ENCODE data around the gene ANKRD29. TPM values are rescaled to one million over a fixed set of nuclear protein-coding genes. Genes with fewer than 3 reads are reported as not detected.

Gene ANKRD29
- total and polyA plus RNA-seq, 12 donors, result 5.3 to 24.9 (median 9.7) TPM

GRCh38 chr18:23701017-23701416 lies 38.3 kb upstream of the ANKRD29 start:
- Histone ChIP-seq H3K4me3 (no peak overlapping the region), H3K9me3 (replicated peaks in 1 of 3) (no peaks in the 10 kb centered on the region), H3K4me1 (replicated peaks in 1 of 2) (no peaks in the 10 kb centered on the region), H3K27me3 (no peaks in the 10 kb centered on the region), H3K36me3 (replicated peaks in 1 of 2) (no peaks in the 10 kb centered on the region), H3K27ac (no peak overlapping the region)
- TF ChIP-seq, protein P1, sequence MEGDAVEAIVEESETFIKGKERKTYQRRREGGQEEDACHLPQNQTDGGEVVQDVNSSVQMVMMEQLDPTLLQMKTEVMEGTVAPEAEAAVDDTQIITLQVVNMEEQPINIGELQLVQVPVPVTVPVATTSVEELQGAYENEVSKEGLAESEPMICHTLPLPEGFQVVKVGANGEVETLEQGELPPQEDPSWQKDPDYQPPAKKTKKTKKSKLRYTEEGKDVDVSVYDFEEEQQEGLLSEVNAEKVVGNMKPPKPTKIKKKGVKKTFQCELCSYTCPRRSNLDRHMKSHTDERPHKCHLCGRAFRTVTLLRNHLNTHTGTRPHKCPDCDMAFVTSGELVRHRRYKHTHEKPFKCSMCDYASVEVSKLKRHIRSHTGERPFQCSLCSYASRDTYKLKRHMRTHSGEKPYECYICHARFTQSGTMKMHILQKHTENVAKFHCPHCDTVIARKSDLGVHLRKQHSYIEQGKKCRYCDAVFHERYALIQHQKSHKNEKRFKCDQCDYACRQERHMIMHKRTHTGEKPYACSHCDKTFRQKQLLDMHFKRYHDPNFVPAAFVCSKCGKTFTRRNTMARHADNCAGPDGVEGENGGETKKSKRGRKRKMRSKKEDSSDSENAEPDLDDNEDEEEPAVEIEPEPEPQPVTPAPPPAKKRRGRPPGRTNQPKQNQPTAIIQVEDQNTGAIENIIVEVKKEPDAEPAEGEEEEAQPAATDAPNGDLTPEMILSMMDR (IDR thresholded peaks at IDR 0.05), result no peak
- TF ChIP-seq POLR2A (IDR thresholded peaks at IDR 0.05), result no peak
- WGBS, 4 donors, result 49 to 71% (median 56%) methylated on average over 2 of the region's 2 CpGs
- intact Hi-C loops (cut with DNase I), result loop anchor here (5.0 to 10.0 kb wide), 2 partner anchors 79 to 186 kb away; no protein-coding TSS in a partner anchor
- no peak for DNase-seq

- no peak for DNase-seq
- no peak for TF ChIP-seq POLR2A (IDR thresholded peaks at IDR 0.05)
- TF ChIP-seq, protein P1 (IDR thresholded peaks at IDR 0.05), result no peak
- intact Hi-C loops (cut with DNase I), result loop anchor here (5.0 to 10.0 kb wide), 2 partner anchors 73 to 200 kb away; no protein-coding TSS in a partner anchor
- H3K27me3 ChIP-seq, result peaks cover 5% of the 10 kb centered on the region
- no peak overlapping the region for H3K27ac ChIP-seq
- no peaks in the 10 kb centered on the region for H3K9me3 ChIP-seq (replicated peaks in 1 of 3)
- no peaks in the 10 kb centered on the region for H3K36me3 ChIP-seq (replicated peaks in 1 of 2)
- H3K4me3 ChIP-seq, result no peak overlapping the region
- H3K4me1 ChIP-seq (replicated peaks in 1 of 2), result peaks cover 0 to 2% of the 10 kb centered on the region in 2 donors
- 87 to 95% (median 92%) methylated on average over 4 of the region's 4 CpGs for WGBS, 4 donors
Measured at GRCh38 chr18:23694637-23695430, 32.1 kb upstream of the ANKRD29 start.

- H3K27me3 ChIP-seq, result peaks cover 11% of the 10 kb centered on the region
- intact Hi-C loops (cut with DNase I), result loop anchor here in 1 of 2 donors (10.0 kb wide), 1 partner anchor 199 kb away; no protein-coding TSS in a partner anchor
- no peak overlapping the region for H3K27ac ChIP-seq
- H3K4me3 ChIP-seq, result no peak overlapping the region
- H3K36me3 ChIP-seq (replicated peaks in 1 of 2), result no peaks in the 10 kb centered on the region
- peak in 1 of 7 donors; percentile 61 for DNase-seq
- peaks cover 4 to 12% of the 10 kb centered on the region in 2 donors for H3K4me1 ChIP-seq (replicated peaks in 1 of 2)
- no peaks in the 10 kb centered on the region for H3K9me3 ChIP-seq (replicated peaks in 1 of 3)
- 87 to 98% (median 92%) methylated on average over 2 of the region's 2 CpGs for WGBS, 4 donors
- no peak for TF ChIP-seq POLR2A (IDR thresholded peaks at IDR 0.05)
- TF ChIP-seq, protein P1 (IDR thresholded peaks at IDR 0.05), result no peak
Measured at GRCh38 chr18:23693846-23694245, 31.1 kb upstream of the ANKRD29 start.

- no peak overlapping the region for H3K27ac ChIP-seq
- WGBS, 4 donors, result 76 to 84% (median 80%) methylated on average over 12 to 21 of the region's 21 CpGs
- intact Hi-C loops (cut with DNase I), result loop anchor here in 1 of 2 donors (10.0 kb wide), 1 partner anchor 196 kb away; no protein-coding TSS in a partner anchor
Measured at GRCh38 chr18:23690505-23691068, 27.9 kb upstream of the ANKRD29 start.

More at GRCh38 chr18:23690505-23691068, 27.9 kb upstream of the ANKRD29 start:
- H3K9me3 ChIP-seq (replicated peaks in 1 of 3), result no peaks in the 10 kb centered on the region
- no peaks in the 10 kb centered on the region for H3K36me3 ChIP-seq (replicated peaks in 1 of 2)
- H3K27me3 ChIP-seq, result peaks cover 20% of the 10 kb centered on the region
- H3K4me1 ChIP-seq (replicated peaks in 1 of 2), result peaks cover 6 to 15% of the 10 kb centered on the region in 2 donors
- no peak for TF ChIP-seq POLR2A (IDR thresholded peaks at IDR 0.05)
- TF ChIP-seq, protein P1 (IDR thresholded peaks at IDR 0.05), result no peak
- H3K4me3 ChIP-seq, result no peak overlapping the region
- DNase-seq, result no peak

Data from adrenal gland (tissue), 12 donors.